ENCODE measurements around the gene POLD1. TPM values are rescaled to one million over a fixed set of nuclear protein-coding genes. Genes with fewer than 3 reads are reported as not detected.

Gene POLD1
- total and polyA plus RNA-seq, 2 experiments from 2014 or later: 111 to 173 TPM

- no peak for TF ChIP-seq POLR2AphosphoS5 (IDR thresholded peaks at IDR 0.05; ENCODE audit: low read depth)
- TF ChIP-seq, protein P1, sequence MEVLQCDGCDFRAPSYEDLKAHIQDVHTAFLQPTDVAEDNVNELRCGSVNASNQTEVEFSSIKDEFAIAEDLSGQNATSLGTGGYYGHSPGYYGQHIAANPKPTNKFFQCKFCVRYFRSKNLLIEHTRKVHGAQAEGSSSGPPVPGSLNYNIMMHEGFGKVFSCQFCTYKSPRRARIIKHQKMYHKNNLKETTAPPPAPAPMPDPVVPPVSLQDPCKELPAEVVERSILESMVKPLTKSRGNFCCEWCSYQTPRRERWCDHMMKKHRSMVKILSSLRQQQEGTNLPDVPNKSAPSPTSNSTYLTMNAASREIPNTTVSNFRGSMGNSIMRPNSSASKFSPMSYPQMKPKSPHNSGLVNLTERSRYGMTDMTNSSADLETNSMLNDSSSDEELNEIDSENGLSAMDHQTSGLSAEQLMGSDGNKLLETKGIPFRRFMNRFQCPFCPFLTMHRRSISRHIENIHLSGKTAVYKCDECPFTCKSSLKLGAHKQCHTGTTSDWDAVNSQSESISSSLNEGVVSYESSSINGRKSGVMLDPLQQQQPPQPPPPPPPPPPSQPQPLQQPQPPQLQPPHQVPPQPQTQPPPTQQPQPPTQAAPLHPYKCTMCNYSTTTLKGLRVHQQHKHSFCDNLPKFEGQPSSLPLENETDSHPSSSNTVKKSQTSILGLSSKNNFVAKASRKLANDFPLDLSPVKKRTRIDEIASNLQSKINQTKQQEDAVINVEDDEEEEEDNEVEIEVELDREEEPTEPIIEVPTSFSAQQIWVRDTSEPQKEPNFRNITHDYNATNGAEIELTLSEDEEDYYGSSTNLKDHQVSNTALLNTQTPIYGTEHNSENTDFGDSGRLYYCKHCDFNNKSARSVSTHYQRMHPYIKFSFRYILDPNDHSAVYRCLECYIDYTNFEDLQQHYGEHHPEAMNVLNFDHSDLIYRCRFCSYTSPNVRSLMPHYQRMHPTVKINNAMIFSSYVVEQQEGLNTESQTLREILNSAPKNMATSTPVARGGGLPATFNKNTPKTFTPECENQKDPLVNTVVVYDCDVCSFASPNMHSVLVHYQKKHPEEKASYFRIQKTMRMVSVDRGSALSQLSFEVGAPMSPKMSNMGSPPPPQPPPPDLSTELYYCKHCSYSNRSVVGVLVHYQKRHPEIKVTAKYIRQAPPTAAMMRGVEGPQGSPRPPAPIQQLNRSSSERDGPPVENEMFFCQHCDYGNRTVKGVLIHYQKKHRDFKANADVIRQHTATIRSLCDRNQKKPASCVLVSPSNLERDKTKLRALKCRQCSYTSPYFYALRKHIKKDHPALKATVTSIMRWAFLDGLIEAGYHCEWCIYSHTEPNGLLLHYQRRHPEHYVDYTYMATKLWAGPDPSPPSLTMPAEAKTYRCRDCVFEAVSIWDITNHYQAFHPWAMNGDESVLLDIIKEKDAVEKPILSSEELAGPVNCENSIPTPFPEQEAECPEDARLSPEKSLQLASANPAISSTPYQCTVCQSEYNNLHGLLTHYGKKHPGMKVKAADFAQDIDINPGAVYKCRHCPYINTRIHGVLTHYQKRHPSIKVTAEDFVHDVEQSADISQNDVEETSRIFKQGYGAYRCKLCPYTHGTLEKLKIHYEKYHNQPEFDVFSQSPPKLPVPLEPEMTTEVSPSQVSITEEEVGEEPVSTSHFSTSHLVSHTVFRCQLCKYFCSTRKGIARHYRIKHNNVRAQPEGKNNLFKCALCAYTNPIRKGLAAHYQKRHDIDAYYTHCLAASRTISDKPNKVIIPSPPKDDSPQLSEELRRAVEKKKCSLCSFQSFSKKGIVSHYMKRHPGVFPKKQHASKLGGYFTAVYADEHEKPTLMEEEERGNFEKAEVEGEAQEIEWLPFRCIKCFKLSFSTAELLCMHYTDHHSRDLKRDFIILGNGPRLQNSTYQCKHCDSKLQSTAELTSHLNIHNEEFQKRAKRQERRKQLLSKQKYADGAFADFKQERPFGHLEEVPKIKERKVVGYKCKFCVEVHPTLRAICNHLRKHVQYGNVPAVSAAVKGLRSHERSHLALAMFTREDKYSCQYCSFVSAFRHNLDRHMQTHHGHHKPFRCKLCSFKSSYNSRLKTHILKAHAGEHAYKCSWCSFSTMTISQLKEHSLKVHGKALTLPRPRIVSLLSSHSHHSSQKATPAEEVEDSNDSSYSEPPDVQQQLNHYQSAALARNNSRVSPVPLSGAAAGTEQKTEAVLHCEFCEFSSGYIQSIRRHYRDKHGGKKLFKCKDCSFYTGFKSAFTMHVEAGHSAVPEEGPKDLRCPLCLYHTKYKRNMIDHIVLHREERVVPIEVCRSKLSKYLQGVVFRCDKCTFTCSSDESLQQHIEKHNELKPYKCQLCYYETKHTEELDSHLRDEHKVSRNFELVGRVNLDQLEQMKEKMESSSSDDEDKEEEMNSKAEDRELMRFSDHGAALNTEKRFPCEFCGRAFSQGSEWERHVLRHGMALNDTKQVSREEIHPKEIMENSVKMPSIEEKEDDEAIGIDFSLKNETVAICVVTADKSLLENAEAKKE (CRISPR knock-in tag; IDR thresholded peaks at IDR 0.05): no peak
These were observed 14.7 kb downstream of the POLD1 start (continued) for GRCh38 chr19:50398675-50399367.

DNA sequence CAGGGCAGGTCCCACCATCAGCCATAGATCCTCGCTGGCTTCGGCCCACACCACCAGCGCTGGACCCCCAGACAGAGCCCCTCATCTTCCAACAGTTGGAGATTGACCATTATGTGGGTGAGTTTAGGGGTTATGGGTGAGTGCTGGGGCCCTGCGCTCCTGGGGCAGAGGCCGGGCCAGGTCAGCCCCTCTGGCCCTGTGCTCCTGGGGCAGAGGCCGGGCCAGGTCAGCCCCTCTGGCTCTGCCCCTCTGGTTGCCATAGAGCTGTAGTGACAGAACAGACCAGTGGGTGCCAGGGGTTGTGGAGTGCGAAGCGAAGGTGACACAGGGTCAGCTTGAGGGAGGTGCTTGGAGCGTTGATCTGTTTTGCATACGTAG lies 15.2 kb downstream of the POLD1 start:
- DNase-seq (ENCODE audit: low spot score): no peak
- no peak overlapping the region for H3K27ac ChIP-seq (ENCODE audit: low read depth)
- no peak overlapping the region for H3K4me3 ChIP-seq
- H3K4me3 Mint-ChIP-seq: no peak overlapping the region
- peaks cover 33% of the 10 kb centered on the region for H3K36me3 Mint-ChIP-seq (ENCODE audit: low read depth)
- no peak overlapping the region for H3K4me2 ChIP-seq
- no peak for ATAC-seq
- H3K27ac Mint-ChIP-seq: peak overlapping the region; percentile 81
- H3K9me2 ChIP-seq (ENCODE audit: insufficient read depth): no peaks in the 10 kb centered on the region
- no peaks in the 10 kb centered on the region for H3F3A ChIP-seq (replicated peaks; ENCODE audit: low read depth)
- no peaks in the 10 kb centered on the region; the same call in 2 of the 3 replicates for H3K9me3 Mint-ChIP-seq
- no peaks in the 10 kb centered on the region for H3K36me3 ChIP-seq (ENCODE audit: insufficient read depth)
- no peak overlapping the region for H2AFZ ChIP-seq
- H4K20me1 ChIP-seq (replicated peaks; ENCODE audit: insufficient read depth): peaks cover 4% of the 10 kb centered on the region
- H3K27me3 ChIP-seq (ENCODE audit: insufficient read depth): no peaks in the 10 kb centered on the region
- H3K27me3 Mint-ChIP-seq (ENCODE audit: insufficient read depth, low read depth, poor library complexity): peaks cover 5% of the 10 kb centered on the region
- H3K79me2 ChIP-seq (replicated peaks; ENCODE audit: insufficient read depth): peaks cover 14% of the 10 kb centered on the region
- no peaks in the 10 kb centered on the region for H3K4me1 Mint-ChIP-seq
- H3K4me1 ChIP-seq (ENCODE audit: insufficient read depth): no peaks in the 10 kb centered on the region
- TF ChIP-seq, protein P1 (CRISPR knock-in tag; IDR thresholded peaks at IDR 0.05): no peak
- no peak for TF ChIP-seq JUNB (IDR thresholded peaks at IDR 0.05; ENCODE audit: unreplicated experiment)
- no peak for TF ChIP-seq NANOG (IDR thresholded peaks at IDR 0.05; ENCODE audit: borderline replicate concordance)
- TF ChIP-seq POLR2AphosphoS5 (IDR thresholded peaks at IDR 0.05; ENCODE audit: low read depth): no peak
- TF ChIP-seq, protein P2, sequence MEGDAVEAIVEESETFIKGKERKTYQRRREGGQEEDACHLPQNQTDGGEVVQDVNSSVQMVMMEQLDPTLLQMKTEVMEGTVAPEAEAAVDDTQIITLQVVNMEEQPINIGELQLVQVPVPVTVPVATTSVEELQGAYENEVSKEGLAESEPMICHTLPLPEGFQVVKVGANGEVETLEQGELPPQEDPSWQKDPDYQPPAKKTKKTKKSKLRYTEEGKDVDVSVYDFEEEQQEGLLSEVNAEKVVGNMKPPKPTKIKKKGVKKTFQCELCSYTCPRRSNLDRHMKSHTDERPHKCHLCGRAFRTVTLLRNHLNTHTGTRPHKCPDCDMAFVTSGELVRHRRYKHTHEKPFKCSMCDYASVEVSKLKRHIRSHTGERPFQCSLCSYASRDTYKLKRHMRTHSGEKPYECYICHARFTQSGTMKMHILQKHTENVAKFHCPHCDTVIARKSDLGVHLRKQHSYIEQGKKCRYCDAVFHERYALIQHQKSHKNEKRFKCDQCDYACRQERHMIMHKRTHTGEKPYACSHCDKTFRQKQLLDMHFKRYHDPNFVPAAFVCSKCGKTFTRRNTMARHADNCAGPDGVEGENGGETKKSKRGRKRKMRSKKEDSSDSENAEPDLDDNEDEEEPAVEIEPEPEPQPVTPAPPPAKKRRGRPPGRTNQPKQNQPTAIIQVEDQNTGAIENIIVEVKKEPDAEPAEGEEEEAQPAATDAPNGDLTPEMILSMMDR (conservative IDR thresholded peaks at IDR 0.05; ENCODE audit: low read depth in 2 of 2): no peak
- no peak for TF ChIP-seq STAT1 (IDR thresholded peaks at IDR 0.05; ENCODE audit: unreplicated experiment)

Measured in GM23338 (cell line).